ENCODE measurements around the gene NRF1.

The NRF1 gene

DNA sequence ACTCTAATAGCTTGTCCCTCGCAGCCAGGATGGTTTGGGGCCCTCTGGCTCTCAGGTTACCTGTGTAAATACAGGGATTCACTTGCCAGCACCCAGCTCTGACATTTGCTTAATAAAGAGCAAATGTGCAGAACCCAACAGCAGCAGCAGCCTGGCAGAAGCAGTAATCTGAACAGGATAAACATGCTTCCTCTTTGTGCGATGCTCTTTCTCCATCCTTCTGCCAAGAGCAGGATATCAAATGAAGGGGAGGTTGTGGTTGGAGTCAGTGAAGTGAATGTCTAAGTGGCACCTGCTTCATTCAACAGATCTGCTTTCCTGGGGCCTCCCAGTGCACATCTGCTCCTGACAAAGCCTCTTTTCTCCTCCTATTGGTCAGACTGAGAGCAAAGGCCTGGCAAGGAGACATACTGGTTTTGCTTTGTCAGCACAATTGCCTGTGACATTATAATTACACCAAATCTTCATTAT is 130.3 kb downstream of the NRF1 start:
- no peak for DNase-seq

DNA sequence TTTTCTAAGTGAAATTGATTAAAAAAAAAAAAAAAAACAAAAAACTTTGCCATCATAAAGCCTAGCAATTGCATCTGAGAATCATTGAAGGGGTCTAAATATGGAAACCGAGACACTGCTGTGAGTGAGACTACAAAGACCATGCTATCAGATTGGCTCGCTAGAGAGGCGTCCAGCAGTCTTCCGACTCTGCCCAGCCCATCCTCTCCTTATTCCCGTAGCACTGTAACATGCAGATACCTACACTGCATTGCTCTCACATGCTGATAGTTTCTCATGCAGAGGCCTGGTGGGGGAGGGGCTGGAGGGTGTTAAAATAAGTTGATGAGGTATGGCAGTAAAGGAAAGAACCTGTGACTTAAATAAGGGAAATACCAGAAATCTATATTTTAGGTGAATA is 130.7 kb downstream of the NRF1 start:
- DNase-seq, result no peak

DNA sequence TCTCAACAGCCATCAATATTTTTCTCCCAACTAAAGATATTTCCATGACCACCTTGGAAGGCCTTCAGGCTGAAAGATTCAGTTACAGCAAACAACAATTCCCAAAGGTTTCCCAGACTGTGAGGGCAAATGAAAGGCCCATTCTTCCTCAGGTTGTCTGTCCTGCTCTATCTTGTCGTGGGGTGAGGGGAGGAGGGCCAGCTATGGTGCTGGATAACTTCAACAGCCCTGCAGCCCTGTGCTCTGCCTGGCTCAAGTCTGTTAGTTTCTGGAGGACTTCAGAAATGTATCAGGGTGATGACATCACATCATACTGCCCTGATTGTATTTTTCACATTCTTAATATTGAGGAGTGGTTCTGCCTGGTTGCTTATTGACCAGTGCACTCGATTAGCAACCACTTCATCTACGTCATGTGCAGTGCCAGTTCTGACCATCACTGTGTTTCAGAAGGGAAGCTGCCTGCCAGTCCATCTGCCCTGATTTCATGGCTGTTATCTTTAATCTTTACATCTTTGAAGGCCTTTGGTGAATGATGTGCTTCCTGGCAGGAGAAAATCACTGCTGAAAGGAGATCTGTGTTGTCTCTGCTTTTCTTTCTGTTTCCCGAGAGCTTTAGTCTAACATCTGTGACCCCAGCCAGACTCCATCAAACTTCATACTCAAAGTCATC is 135.5 kb downstream of the NRF1 start:
- no peak for DNase-seq

DNA sequence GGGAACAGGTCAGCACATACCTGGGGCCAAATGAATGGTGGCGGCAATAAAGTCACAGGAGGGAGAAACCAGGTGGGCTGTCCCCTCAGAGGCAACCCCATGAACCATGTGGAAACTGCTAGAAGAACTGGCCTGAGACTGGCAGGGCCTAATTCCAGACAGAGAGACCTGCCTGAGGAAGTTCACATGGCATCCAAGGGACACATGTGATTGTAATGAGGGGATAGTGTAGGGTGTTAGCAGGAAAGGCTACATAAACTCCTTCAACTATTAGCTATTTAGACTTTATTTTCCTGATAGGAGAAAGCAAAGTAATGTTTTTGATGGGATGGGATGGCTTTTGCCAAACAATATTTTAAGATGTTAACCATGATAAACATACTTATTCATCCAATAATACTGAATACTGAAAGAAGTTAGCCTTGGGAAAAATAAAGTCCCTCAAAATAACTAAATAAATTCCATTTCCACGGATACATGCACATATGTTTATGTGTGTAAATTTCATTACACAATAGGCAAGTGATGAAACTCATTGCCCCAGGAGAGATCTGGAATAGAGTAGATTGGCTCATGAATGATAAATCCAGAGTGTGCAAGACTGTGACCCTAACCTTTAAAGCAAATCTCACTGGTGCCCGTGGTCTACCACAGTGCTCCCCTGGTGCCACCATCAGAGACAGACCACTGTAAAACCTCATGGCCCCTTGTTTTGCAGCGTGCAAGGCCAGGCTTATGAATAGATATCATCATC is 137.0 kb downstream of the NRF1 start:
- DNase-seq, result no peak

DNA sequence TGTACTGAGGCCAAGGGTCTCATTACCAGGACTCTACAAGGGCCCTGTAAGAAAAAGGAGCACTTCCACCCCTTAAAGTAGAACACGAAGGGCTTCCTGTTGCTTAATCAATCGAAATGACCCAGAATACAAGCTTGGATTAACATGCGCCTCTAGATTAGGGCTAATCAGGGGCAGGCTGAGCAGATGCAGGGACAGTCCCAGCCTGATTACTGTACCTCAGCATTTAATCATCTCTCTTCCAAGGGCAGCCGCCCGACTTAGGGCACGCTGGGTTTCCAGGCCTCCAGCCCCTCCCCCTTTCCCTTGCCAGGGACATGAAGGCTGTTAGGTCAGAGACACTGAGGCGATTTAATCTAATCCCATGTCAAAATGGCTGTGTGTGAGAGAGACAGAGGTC is 138.6 kb downstream of the NRF1 start:
- no peak for DNase-seq

DNA sequence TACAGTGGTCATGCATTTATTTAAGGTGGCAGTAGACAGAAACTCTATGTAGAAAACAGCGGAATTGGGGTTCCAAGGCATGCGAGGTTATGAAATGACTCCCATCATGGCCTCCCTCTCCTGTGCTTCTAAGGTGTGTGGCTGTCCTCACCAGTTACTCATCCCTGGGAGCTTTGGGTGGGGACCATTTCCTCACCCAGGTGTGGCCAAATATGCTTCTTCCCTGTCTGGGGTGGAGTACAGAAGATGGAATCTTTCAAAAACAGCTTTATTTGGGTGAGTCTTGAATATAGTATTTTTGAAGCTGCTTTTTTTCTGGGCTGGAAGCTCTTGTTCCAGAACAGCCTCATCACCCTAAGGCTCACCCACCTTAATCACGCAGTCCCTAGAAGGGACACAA is 139.0 kb downstream of the NRF1 start:
- DNase-seq, result no peak

DNA sequence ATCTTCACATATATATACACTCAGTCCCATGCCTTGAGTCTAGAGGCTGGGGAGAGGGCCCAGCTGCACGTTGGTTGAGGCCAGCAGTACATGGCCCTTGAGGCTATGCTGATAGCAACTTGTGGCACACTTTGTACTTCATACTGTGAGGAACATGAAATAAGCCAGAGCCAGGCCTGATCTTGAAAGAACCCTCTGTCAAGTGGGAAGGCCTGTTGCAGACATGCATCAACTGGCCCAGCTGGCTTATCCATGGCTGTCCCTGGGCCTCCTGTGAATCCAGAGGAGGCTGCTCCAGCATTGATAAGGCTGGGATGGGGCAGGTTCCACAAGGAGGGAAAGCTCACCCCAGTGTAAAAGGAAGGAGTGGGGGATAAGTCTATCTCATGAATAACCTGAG is 140.4 kb downstream of the NRF1 start:
- DNase-seq, result no peak

DNA sequence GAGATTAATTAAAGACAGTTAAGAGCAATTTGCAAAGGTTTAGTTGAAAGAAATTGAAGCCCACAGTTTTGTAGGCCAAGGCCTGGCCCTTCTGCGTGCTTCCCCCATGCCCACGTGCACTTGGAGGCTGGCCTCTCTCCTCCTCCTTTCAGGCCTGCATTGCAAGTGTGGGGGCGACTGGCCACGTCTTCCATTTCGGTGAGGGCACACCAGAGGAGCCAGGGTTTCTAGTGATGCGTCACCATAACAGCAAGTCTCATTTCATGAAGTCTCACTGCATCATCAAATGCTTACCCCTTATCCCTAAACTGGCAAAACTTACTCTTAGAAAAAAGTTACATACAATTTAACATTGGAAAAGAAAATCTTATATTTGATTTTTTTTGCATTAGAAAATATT is 141.2 kb downstream of the NRF1 start:
- DNase-seq, result no peak

DNA sequence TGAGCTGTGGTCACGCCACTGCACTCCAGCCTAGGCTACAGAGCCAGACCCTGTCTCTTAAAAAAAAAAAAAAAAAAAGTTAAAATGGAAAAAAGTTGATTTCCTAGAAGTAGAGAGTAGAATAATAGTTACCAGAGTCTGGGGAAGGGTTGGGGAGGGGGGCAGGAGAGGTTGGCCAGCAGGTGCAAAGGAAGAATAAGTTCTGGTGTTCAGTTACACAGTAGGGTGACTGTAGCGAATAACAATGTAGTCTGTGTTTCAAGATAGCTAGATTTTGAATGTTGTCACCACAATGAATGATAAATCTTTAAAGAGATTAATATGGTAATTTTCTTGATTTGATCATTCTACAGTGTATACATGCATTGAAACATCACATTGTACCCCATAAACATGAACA is 142.9 kb downstream of the NRF1 start:
- no peak for DNase-seq

DNA sequence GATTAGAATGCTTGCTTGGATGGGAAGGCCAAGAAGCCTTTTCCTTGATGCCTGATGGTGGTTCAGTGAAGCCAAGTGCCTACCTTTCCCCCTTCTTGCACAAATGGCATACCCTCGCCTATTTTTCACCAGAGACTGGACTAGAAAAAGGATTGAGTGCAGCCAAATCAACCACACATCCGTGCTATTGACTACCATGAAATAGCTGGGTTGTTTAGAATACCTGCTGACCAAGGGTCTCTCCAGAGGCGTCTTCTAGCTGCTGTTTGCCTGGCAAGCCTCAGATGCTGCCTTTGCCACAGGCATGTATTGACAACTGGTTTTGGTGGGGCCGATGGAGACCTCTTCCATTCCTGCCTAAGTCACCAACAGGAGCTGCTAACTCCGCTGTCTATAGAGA is 146.5 kb downstream of the NRF1 start:
- DNase-seq, result no peak

DNA sequence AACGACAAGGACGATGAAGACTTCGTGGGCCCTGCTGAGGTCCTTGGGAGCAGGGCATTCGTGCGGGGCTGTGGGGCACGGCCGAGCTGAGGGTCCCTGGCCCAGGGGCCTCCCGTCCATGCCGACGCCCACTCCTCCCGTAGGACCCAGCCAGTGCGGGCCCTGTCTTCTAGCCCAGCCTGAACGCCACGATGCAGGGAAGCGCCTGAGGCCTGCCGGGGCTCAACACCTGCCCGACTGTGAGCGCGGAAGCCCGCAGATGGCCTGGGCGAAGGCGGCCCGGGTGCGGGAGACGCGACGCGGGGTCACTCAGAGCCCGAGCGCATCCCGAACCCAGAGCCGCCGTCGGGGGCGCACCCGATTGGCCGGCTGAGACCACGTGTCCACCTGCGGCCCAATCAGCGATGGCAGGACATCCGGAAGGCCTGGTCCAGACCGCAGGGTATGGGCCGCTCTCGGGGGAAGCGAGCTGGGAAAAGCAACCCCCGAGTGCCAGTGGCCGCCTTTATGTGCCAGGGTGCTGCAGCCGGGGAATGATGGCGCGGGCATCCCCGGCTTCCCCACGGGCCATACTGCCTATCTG is 151.0 kb downstream of the NRF1 start:
- no peak for DNase-seq

DNA sequence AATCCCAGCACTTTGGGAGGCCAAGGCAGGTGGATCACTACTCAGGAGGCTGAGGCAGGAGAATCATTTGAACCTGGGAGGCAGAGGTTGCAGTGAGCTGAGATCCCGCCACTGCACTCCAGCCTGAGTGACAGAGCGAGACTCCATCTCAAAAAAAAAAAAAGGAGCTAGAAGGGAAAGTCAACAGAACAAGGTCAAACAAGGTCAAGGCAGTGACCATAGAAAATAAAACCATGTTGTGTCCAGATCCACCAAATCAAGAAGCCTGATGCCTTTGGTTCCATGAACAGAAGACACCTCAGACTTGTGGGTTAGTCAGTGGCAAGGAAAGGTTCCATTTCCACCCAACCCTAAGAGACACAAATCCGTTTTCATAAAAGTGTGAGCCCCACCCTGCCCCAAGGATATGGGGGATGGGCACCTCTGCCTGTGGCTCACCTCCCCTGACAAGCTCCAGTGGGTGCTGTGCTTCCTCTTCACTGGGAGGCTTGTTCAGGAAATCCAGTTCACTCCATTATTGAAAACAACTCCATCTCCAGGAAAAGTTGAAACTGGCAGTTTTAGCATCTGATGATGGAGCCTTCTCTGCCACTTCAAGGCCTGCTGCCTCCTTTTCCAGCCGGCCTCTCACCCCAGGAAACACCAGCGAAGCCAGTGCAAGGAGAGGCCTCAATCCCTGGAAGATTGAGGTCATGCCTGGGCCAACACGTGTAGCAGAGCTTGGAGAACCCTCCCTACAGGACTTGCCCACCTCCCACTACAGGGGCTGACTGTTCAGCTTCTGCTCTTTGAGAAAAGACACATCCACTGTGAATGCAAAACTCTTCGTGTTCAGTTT is 152.9 kb downstream of the NRF1 start:
- no peak for DNase-seq

DNA sequence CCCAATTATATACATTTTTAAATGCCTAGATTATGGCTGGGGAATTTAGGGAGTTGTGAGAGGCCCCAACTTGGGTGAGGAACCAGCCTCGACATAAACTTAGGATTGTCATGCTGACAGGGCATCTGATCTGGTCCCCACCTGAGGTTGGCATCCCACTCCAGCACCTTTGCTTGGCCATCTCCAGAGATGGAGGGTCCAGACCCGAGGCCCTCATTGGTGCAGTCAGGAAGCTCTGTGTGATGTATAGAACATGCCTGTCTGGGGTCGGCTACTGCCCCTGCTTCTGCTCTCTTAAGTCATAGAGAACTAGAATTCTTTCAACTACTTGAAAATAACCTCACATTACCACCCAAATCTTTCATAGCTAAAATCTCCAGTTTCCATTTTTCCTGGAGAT is 153.8 kb downstream of the NRF1 start:
- DNase-seq, result no peak

DNA sequence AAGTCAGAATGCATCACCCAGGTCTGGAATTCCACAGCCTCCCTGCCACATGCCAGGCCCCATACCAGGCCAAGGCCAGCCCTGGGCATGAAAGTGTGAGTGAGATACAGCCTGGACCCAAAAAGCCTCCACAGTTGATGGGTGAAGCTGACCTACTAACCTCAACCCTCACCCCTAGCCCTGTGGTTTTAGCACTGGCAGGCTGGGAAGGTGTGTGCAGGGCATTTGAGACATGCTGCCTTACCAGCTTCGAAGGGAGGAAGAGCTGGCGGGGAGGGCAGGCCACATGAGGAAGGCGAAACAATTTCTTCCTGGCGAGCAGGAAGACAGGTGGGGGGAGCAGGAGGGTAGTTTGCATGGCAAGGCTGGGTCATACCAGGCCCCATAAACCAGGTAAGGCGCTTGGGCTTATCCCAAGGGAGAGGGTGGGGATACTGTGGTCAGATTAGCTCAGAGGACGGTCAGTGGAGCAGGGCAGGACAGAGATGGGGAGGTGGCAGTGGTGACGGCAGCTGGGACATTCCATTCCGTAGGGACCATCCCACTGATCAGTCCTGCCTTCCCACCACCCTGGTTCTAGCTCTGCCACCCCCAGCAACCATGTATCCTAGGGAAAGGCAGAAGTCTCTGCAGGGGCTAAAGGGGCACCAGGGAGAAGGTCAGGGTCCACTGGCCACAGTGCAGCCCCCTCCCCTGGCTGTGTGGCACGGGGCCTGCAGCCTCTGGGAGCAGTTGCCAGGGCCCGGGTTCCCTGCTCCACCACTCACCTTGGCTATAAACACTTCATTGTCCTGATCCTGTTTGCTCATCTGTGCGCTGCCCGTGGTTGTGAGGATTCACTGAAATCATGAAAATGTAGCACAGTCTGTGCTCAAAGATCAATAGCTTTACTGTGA is 155.8 kb downstream of the NRF1 start:
- DNase-seq, result no peak

DNA sequence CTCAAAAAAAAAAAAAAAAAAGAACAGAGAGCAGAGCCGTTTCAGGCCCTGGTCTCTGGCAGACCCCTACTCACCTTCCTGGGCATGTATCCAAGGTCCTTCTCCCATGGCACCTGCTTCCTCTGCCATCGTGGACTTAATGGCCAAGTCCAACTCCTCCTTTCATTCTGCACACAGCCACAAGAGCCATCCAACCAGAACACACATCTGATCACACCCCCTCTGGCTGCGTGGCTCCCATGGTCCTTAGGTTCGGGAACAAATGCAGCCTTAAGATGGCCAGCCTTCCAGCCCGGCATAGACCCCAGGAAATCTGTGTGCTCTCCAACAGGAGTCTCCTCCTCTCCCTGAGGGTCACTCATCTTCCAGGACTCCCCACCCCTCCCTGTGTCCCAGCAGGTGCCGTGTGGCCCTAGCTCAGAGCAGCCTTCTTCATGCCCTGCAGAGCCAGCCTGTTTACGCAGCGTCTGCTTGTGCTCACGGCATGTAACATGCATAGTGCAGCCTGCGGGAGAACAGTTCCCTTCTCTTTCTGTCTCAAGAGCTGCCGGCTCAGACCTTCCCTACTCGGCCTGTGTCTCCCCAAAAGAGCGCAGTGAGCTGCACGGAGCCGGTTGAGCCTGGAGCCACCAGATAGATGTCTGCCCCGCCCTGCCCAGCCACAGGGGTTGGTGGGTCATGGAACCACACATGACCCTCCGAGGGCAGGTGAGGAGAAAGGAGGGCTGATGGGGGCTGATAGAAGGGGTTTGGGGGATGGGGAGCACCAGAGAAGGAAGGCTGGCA is 157.3 kb downstream of the NRF1 start:
- no peak for DNase-seq

DNA sequence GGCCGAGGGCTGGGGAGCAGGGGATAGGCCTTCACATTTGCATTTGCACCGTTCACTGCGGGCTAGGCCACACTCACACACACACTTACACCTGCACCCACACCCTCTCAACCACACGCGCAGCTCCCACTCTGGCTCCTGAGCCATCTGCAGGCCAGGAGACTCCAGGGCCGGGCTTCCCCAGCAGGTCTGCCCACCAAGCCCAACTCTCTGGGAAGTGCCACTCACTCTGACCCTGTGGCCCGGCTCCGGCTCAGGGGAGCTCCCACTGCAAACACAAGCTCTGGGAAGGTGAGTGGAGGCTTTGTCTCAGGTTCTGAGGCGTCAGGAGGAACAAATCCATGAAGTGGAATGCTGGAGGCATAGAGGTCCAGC is 157.9 kb downstream of the NRF1 start:
- DNase-seq, result no peak

DNA sequence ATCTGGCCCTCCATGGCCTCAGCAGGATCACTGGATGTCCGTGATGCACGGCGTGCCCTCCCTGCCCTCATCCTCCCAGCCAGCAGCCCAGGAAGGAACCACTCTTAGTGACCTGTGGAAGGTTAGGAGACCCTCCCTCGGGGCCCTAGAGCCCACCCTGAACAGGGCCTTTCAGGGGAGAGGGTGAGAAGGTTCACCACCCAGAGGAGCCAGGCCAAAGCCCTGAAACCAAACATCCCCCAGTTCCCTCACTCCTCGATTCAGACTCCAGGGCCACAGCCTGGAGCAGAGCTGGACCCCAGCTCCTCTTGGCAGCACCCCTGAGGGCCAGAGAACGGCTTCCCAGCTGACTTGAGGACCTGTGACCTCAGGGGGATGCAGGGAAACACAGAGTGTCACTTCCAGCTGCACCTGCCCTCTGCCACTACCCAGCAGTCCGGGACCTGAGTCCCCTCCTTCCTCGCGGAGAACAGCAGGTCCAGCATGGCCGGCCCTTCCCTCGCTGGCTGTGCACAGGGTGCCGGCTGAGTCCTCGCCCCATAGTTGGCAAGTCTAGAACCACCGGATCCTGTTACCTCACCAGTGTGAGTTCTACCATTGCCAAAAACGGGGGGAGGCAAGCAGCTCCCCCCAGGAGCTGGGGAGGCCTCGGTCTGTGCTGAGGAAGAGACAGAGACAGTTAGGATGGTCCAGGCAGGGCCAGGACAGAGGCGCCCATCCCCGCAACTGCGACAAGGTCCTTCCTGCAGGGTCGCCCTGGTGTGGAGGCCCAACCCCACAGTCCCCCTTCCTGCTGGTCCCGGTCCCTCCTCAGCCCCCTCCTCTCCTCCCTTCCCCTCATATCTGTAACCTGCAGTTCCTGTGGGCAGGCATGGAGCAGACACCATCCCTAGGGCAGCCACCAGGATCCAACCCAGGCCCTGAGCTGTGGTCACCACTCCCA is 158.6 kb downstream of the NRF1 start:
- no peak for DNase-seq

DNA sequence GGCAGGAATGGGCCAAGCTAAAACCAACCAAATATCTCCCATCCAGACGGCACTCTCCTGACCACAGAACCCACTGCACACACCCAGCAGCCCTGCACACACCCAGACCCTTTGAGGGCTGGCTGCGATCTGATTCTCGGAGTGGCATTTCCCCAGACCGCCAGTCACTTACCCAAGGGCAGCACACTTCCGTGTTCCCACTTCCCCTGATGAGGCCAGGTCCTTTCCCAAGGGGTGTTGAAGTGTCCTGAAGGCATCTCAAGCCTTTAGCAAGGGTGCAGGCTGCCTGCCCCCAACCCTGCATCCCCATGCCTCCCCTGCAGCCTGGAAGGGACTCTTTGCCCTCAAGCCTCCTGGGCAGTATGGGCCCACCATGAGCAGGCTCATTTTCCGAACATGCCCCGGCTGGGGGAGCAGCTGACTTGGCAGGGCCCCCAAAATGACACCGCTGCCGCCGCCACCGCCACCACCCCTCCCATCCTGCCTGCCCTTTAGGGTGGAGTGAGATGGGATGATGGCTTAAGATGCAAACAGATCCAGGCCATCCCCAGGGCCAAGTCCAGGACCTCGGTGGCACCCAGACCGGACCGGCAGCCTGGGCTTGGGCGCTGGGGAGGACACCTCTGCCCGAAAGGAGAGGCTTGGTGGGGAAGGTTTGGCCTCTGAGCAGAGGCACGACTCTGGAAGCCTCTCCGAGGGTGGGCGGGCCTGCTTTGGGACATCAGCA is 159.8 kb downstream of the NRF1 start:
- no peak for DNase-seq

DNA sequence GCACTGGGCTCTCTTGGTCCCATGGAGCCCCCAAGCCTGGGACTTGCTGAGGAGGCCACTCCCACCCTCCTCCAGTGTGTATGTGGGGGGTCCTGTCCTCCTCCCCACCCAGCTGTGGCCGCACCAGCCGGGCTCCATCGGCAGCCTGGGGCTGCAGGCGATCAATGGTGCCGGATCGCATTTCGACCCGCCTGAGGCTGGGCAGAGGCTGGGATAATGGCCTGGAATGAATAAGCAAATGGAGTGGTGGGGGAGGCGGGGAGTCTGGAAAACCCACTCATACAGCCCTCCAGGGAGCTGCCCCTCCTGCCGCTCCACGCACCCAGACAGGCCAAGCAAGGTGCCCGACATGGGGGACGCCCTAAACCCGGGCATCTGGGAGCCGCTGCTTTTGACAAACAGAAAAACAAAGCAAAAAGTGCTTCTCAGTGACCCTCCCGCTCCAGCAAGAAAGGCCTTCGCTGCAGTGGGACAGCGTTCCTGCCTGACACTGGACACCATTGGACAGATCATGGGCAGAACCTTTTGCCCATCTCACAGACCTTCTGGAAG is 160.5 kb downstream of the NRF1 start:
- DNase-seq, result no peak
